PC-3 (cell line): ENCODE measurements around the gene L3MBTL2.

Experiments
- EZH2 ChIP-seq: fragments of 300-600 bp; sonication (generic); IDR thresholded peaks from one replicate; pipeline ENCODE4 v1.6.1; 2017; ENCODE audit warnings: antibody characterized with exemption, mild to moderate bottlenecking, low read length; ENCODE audit not compliant: unreplicated experiment
- TF ChIP-seq, protein P1 (sequence below): fragments of 300-600 bp; sonication (generic); conservative IDR thresholded peaks from 2 replicates; pipeline ENCODE4 v1.5.1; 2017; ENCODE audit warnings: antibody characterized with exemption, low read depth, mild to moderate bottlenecking, low read length

- TF ChIP-seq, protein P1, sequence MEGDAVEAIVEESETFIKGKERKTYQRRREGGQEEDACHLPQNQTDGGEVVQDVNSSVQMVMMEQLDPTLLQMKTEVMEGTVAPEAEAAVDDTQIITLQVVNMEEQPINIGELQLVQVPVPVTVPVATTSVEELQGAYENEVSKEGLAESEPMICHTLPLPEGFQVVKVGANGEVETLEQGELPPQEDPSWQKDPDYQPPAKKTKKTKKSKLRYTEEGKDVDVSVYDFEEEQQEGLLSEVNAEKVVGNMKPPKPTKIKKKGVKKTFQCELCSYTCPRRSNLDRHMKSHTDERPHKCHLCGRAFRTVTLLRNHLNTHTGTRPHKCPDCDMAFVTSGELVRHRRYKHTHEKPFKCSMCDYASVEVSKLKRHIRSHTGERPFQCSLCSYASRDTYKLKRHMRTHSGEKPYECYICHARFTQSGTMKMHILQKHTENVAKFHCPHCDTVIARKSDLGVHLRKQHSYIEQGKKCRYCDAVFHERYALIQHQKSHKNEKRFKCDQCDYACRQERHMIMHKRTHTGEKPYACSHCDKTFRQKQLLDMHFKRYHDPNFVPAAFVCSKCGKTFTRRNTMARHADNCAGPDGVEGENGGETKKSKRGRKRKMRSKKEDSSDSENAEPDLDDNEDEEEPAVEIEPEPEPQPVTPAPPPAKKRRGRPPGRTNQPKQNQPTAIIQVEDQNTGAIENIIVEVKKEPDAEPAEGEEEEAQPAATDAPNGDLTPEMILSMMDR: no peak
- no peak for TF ChIP-seq EZH2
Observed at GRCh38 chr22:41198027-41198580, 7.0 kb upstream of the L3MBTL2 start.
